CD4-positive, CD25-positive, alpha-beta regulatory T cell (primary cell): Measurements from ENCODE around the gene IL16. TPM values are rescaled to one million over a fixed set of nuclear protein-coding genes. Genes with fewer than 3 reads are reported as not detected.
A peak's percentile ranks its signal among the peaks of the same experiment; 100 is the strongest.

ENCODE experiments used
- ATAC-seq, 2 donors: fragments of 150-1000 bp; cut with Tn5 transposase; one replicate each; pipeline ENCODE4 v1.10.0; 2021; ENCODE audit warnings: low read depth in 2 of 2, moderate number of reproducible peaks in 2 of 2, moderate library complexity in 1 of 2
- DNase-seq, 3 donors: peaks; one replicate each; pipeline versions ENCODE4 v3.0.0 to v3.0.0-alpha.2; 2012 to 2022; ENCODE audit warnings: mixed read lengths in 1 of 3
- H3K27ac ChIP-seq: one replicate; pipeline ENCODE4 v1.7.0; 2013; ENCODE audit warnings: mild to moderate bottlenecking, low read length; ENCODE audit not compliant: insufficient read depth, poor library complexity, severe bottlenecking
- H3K27me3 ChIP-seq: one replicate; pipeline ENCODE4 v1.7.0; 2013; ENCODE audit warnings: low read length; ENCODE audit not compliant: control insufficient read depth, insufficient read depth
- H3K36me3 ChIP-seq: one replicate; pipeline ENCODE4 v1.7.0; 2013; ENCODE audit warnings: mild to moderate bottlenecking, low read length, moderate library complexity; ENCODE audit not compliant: control insufficient read depth, insufficient read depth
- H3K4me1 ChIP-seq: 2 replicates; pipeline ENCODE4 v1.7.0; 2013; ENCODE audit warnings: mild to moderate bottlenecking, low read length; ENCODE audit not compliant: insufficient read depth, control insufficient read depth, poor library complexity, severe bottlenecking
- H3K4me3 ChIP-seq: one replicate; pipeline ENCODE4 v1.7.0; 2013; ENCODE audit warnings: low read depth, mild to moderate bottlenecking, low read length, moderate library complexity
- H3K9me3 ChIP-seq, 2 experiments: 1 replicate in 1 of 2; 2 replicates in 1 of 2; pipeline ENCODE4 v1.7.0; 2013; ENCODE audit warnings: low read length in 2 of 2, mild to moderate bottlenecking in 1 of 2, moderate library complexity in 1 of 2; ENCODE audit not compliant: control insufficient read depth in 2 of 2
- H3K27ac Mint-ChIP-seq, 3 donors: one replicate each; pipeline ENCODE4 v1.8.0; 2020 to 2022; ENCODE audit warnings: mild to moderate bottlenecking in 3 of 3, mixed read lengths in 3 of 3, moderate library complexity in 2 of 3
- H3K27me3 Mint-ChIP-seq: one replicate; pipeline ENCODE4 v1.8.0; 2022; ENCODE audit warnings: mild to moderate bottlenecking, mixed read lengths
- H3K36me3 Mint-ChIP-seq: one replicate; pipeline ENCODE4 v1.8.0; 2020; ENCODE audit warnings: mixed read lengths
- H3K4me1 Mint-ChIP-seq, 4 donors: one replicate each; pipeline ENCODE4 v1.8.0; 2020 to 2022; ENCODE audit warnings: mixed read lengths in 4 of 4, mild to moderate bottlenecking in 1 of 4
- H3K4me3 Mint-ChIP-seq, 4 donors: one replicate each; pipeline ENCODE4 v1.8.0; 2020 to 2022; ENCODE audit warnings: mild to moderate bottlenecking in 4 of 4, mixed read lengths in 4 of 4, moderate library complexity in 3 of 4
- H3K9me3 Mint-ChIP-seq, 7 donors: one replicate each; pipeline ENCODE4 v1.8.0; 2020 to 2022; ENCODE audit warnings: mixed read lengths in 7 of 7, mild to moderate bottlenecking in 3 of 7, moderate library complexity in 2 of 7
- polyA plus RNA-seq, 4 donors: library from polyadenylated mRNA; unstranded; fragments of 300-500 nt; fragmentation: Illumina TruSeq; gene quantifications; one replicate each; pipeline ENCODE4 v1.2.3, GENCODE V29; 2021
- total RNA-seq: library from RNA; stranded (reverse); gene quantifications from one replicate; pipeline ENCODE4 v1.2.3, GENCODE V29; 2022

Gene IL16
- total and polyA plus RNA-seq, 5 donors from 2014 or later, result 141 to 317 (median 264) TPM

GRCh38 chr15:81280696-81281455, 84.2 kb downstream of the IL16 start:
- Mint-ChIP-seq H3K27me3 (no peaks in the 10 kb centered on the region), H3K4me3 (peak overlapping the region in 1 of 4 donors; percentile 49), H3K9me3 (peaks cover 0 to 9% (median 6%) of the 10 kb centered on the region in 7 donors), H3K4me1 (peaks cover 18 to 72% (median 30%) of the 10 kb centered on the region in 4 donors), H3K27ac (peak overlapping the region; percentile 50 to 73 (median 64)), H3K36me3 (no peaks in the 10 kb centered on the region)
- Histone ChIP-seq H3K9me3 (peaks cover 4 to 5% of the 10 kb centered on the region in 2 experiments), H3K4me1 (peaks cover 24% of the 10 kb centered on the region), H3K27ac (no peak overlapping the region), H3K36me3 (no peaks in the 10 kb centered on the region), H3K4me3 (no peak overlapping the region), H3K27me3 (no peaks in the 10 kb centered on the region)
- ATAC-seq (no peak), DNase-seq (no peak)

DNA sequence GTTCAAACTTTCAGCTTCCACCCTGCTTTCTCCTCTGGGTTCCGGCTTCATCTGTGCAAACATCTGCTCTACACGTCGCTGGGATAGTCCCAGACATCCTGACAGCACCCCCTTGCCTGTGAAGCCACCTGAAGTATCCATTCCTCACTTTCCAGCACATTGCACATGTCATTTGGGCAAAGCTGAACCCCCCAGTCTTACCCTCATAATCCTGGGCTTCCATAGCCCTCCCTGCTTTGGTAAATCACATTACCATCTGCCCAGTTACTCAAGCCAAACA, 84.7 kb downstream of the IL16 start:
- Histone ChIP-seq H3K4me3 (no peak overlapping the region), H3K4me1 (peaks cover 26% of the 10 kb centered on the region)

GRCh38 chr15:81281766-81282605, 85.3 kb downstream of the IL16 start:
- DNase-seq (no peak), ATAC-seq (no peak)
- H3K4me1 ChIP-seq, result peaks cover 30% of the 10 kb centered on the region
- no peaks in the 10 kb centered on the region for H3K27me3 Mint-ChIP-seq
- no peaks in the 10 kb centered on the region for H3K36me3 ChIP-seq
- peaks cover 22 to 74% (median 37%) of the 10 kb centered on the region in 4 donors for H3K4me1 Mint-ChIP-seq
- peaks cover 0 to 5% (median 2%) of the 10 kb centered on the region in 7 donors for H3K9me3 Mint-ChIP-seq
- no peaks in the 10 kb centered on the region for H3K27me3 ChIP-seq
- H3K27ac Mint-ChIP-seq, result peak overlapping the region; percentile 23 to 64 (median 54)
- H3K4me3 Mint-ChIP-seq, result peak overlapping the region in 1 of 4 donors; percentile 17
- H3K9me3 ChIP-seq, result peaks cover 2 to 3% of the 10 kb centered on the region in 2 experiments
- H3K36me3 Mint-ChIP-seq, result no peaks in the 10 kb centered on the region
- no peak overlapping the region for H3K4me3 ChIP-seq
- H3K27ac ChIP-seq, result no peak overlapping the region

More for the DNA sequence above, 84.7 kb downstream of the IL16 start:
- ATAC-seq, result no peak
- Histone ChIP-seq H3K36me3 (no peaks in the 10 kb centered on the region), H3K9me3 (peaks cover 4 to 5% of the 10 kb centered on the region in 2 experiments), H3K27me3 (no peaks in the 10 kb centered on the region), H3K27ac (no peak overlapping the region)
- Mint-ChIP-seq H3K36me3 (no peaks in the 10 kb centered on the region), H3K4me3 (peak overlapping the region in 1 of 4 donors; percentile 49), H3K9me3 (peaks cover 0 to 9% (median 6%) of the 10 kb centered on the region in 7 donors), H3K4me1 (peaks cover 20 to 72% (median 33%) of the 10 kb centered on the region in 4 donors), H3K27me3 (no peaks in the 10 kb centered on the region), H3K27ac (peak overlapping the region; percentile 22 to 64 (median 54))
- DNase-seq, result no peak

- no peak overlapping the region for H3K27ac Mint-ChIP-seq
- H3K4me3 ChIP-seq, result no peak overlapping the region
- H3K4me1 ChIP-seq, result peaks cover 36% of the 10 kb centered on the region
- H3K4me1 Mint-ChIP-seq, result peaks cover 22 to 78% (median 40%) of the 10 kb centered on the region in 4 donors
- ATAC-seq (no peak), DNase-seq (no peak)
- no peak overlapping the region for H3K27ac ChIP-seq
- H3K27me3 Mint-ChIP-seq, result no peaks in the 10 kb centered on the region
- H3K9me3 ChIP-seq, result no peaks in the 10 kb centered on the region
- H3K36me3 ChIP-seq, result no peaks in the 10 kb centered on the region
- H3K9me3 Mint-ChIP-seq, result peaks cover 0 to 3% (median under 1%) of the 10 kb centered on the region in 7 donors
- no peaks in the 10 kb centered on the region for H3K36me3 Mint-ChIP-seq
- H3K27me3 ChIP-seq, result no peaks in the 10 kb centered on the region
- no peak overlapping the region for H3K4me3 Mint-ChIP-seq
Observed at GRCh38 chr15:81282606-81282895, 85.9 kb downstream of the IL16 start.

DNA sequence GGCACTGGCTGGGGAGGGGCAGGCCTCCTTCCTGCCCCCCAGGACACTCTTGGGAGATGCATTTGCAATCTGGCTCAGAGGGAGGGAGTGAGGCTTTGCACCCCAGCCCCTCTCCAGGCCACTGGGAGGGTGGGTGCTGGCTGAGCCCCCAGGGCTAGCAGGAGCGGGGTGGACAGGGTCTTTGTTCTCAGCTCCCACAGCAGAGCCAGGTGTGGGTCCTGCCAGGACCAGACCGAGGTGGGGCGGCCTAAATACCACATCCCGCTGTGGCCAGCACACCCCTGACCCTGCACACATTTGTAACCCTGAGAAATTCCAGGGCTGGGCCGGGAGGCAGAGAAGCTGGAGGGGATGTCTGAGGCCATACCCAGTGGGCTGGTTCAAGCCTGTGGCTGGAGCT, 86.2 kb downstream of the IL16 start:
- ATAC-seq (no peak), DNase-seq (no peak)
- Mint-ChIP-seq H3K9me3 (peaks cover 0 to 3% (median 0%) of the 10 kb centered on the region in 7 donors), H3K27me3 (no peaks in the 10 kb centered on the region), H3K4me3 (no peak overlapping the region), H3K4me1 (peaks cover 22 to 80% (median 44%) of the 10 kb centered on the region in 4 donors), H3K36me3 (no peaks in the 10 kb centered on the region), H3K27ac (peak overlapping the region in 1 of 3 donors; percentile 34)
- peaks cover 39% of the 10 kb centered on the region for H3K4me1 ChIP-seq
- no peak overlapping the region for H3K27ac ChIP-seq
- no peaks in the 10 kb centered on the region for H3K9me3 ChIP-seq
- no peaks in the 10 kb centered on the region for H3K36me3 ChIP-seq
- no peak overlapping the region for H3K4me3 ChIP-seq
- no peaks in the 10 kb centered on the region for H3K27me3 ChIP-seq

DNA sequence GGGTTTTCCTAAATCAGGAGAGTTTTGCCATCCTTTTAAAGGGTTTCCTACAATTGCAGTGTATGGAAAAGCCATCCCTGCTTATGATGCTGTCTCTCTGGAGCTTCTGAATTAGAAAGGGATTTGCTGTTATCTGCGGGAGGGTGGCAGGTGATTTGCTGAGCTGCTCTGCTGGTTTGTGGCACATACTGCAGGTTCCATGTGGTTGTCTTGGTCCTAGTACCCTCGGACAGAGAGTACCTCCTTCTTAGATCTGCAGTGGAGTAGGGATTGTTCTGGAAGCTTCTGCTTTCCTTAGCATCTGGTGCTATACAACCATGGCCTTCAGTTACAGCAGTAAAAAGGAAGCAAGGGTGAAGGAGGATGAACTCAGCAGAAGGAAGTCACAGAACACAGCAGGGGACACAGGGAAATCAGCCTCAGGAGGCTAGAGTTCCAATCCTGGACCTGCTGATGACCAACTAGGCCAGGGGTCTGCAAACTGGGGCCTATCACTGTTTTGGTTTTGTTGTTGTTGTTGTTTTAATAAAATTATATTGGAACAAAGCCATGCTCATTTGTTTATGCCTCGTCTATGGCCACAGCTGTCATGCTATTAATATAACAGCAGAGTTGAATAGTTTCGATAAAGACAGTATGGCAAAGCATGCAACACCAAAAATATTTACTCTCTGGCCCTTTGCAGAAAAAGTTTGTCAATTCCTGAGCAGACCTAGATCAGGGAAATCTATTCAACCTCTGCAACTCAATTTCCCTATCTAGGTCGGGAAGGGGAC, 87.8 kb downstream of the IL16 start:
- Histone ChIP-seq H3K4me1 (peaks cover 50% of the 10 kb centered on the region), H3K27ac (peak overlapping the region; percentile 88), H3K4me3 (peak overlapping the region; percentile 69), H3K36me3 (no peaks in the 10 kb centered on the region), H3K9me3 (no peaks in the 10 kb centered on the region), H3K27me3 (no peaks in the 10 kb centered on the region)
- Mint-ChIP-seq H3K27me3 (no peaks in the 10 kb centered on the region), H3K9me3 (peaks cover 0 to 2% (median 0%) of the 10 kb centered on the region in 7 donors), H3K4me1 (peaks cover 25 to 82% (median 52%) of the 10 kb centered on the region in 4 donors), H3K36me3 (no peaks in the 10 kb centered on the region), H3K27ac (peak overlapping the region; percentile 85 to 100 (median 97)), H3K4me3 (peak overlapping the region in 3 of 4 donors; percentile 61 to 72 (median 66))
- no peak for ATAC-seq
- DNase-seq, result no peak

DNA sequence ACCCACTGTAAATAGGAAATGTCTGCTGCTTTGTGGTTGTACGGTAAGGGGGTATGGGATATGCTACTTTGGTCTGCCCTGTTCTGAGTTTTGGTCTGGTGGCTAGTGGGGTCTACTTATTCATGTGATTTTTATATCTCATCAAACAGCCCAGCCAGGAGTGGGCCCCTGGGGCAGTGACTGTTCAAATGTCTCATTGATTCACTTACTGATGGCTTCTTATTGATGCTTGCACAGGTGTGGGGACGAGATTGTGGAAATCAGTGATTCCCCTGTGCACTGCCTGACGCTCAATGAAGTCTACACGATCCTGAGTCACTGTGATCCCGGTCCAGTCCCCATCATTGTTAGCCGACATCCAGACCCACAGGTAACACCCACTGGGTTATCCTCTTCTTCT, 88.8 kb downstream of the IL16 start:
- peaks cover 59% of the 10 kb centered on the region for H3K4me1 ChIP-seq
- peak overlapping the region; percentile 87 to 100 (median 97) for H3K27ac Mint-ChIP-seq
- H3K27me3 Mint-ChIP-seq, result no peaks in the 10 kb centered on the region
- H3K9me3 Mint-ChIP-seq, result peaks cover 0 to 2% (median 0%) of the 10 kb centered on the region in 7 donors
- no peaks in the 10 kb centered on the region for H3K27me3 ChIP-seq
- H3K4me1 Mint-ChIP-seq, result peaks cover 25 to 82% (median 61%) of the 10 kb centered on the region in 4 donors
- peak overlapping the region in 3 of 4 donors; percentile 61 to 78 (median 66) for H3K4me3 Mint-ChIP-seq
- ATAC-seq, result no peak
- H3K9me3 ChIP-seq, result no peaks in the 10 kb centered on the region
- no peaks in the 10 kb centered on the region for H3K36me3 Mint-ChIP-seq
- peak overlapping the region; percentile 69 for H3K4me3 ChIP-seq
- DNase-seq, result no peak
- no peaks in the 10 kb centered on the region for H3K36me3 ChIP-seq
- peak overlapping the region; percentile 88 for H3K27ac ChIP-seq
